NCI-H128 (cell line): ENCODE data around the gene CYP2W1.

Experiments used
- DNase-seq: peaks from one replicate; lab custom pipeline; 2025; ENCODE audit not compliant: unreplicated experiment; lab: John Stamatoyannopoulos, UW

CYP2W1 gene

DNA sequence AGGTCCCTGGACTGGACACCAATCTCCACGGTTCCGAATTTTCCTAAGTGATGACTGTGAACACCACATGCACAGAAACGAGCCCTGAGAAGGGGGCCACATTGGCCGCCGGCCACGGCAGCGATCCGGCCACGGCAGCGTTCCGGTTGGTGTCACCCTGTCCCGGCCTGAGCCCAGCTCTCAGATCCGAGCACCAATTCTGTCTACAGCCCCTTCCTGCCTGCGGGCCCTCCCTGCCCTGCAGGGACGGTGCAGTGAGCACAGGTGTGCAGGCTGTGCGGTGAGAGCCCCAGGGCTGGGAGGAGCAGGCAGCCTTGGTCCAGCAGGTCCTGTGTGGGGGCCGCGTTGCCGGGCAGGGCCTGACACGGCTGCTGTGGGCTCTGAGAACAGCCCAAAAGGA is 31.7 kb downstream of the CYP2W1 start:
- DNase-seq: no peak

DNA sequence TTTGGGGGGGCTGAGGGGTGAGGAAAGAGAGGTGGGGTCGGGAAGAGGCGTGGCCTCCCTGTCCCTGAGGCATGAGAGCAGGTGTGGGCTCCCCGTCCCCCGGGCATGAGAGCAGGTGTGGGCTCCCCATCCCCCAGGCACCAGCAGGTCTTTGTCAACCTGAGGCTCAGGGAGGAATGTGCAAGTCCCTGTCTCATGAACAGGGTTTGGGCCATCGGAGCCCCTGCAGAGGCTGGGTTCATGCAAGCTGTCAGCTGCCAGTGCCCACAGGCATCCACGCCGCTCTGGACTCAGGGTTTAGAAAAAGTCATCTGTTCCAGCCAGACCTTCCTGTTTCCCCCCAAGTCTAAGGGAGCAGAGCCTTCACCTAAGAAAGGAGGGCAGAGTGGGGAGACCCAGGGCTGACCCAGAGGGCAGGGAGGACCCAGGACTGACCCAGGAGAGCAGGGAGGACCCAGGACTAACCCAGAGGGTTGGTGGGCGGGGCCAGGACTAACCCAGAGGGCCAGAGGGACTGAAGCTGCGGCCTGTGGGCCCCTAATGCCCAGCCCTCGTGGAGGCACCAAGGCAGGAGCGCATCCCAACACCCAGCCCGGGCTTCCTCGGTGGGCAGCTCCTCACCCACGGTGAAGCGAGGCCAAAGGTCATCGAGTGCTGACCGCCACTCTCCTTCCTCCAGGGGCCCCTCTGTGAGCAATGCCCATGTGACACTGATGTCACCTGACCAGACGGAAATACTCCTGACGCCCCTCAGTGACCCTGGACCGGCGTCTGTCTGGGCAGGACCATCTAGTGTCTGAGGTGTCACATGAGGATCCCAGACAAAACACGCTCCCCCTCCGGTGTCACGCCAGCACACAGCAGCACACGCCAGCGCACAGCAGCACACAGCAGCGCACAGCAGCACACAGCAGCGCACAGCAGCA is 32.5 kb downstream of the CYP2W1 start:
- DNase-seq: no peak

DNA sequence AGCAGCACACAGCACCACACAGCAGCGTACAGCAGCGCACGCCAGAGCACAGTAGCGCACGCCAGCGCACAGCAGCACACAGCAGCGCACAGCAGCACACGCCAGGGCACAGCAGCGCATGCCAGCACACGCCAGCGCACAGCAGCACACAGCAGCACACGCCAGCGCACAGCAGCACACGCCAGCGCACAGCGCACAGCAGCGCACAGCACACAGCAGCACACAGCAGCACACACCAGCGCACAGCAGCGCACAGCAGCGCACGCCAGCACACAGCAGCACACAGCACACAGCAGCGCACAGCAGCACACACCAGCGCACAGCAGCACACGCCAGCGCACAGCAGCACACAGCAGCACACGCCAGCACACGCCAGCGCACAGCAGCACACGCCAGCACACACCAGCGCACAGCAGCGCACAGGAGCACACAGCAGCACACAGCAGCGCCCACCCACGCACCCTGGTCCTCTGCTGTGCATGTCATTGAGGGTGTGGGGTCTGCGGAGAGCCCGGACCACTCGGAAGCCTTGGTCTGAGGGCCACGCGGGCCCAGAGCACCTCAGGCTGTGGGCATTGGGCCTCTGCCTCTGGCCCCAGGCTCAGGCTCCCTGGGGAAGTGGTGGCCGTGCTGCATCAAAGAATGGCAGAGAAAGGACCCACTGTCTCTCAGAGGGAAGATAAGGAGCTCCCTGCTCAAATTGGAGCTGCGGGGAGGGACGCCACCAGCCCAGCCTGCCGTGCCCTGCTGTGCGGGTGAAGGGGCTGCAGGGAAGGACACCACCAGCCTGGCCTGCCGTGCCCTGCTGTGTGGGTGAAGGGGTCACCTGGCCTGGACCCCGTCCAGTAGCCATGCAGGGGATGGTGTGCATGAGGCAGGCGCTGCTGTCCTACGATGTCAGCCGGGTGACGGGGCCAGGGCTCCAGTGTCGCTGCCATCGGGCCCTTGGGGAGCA is 33.9 kb downstream of the CYP2W1 start:
- DNase-seq: no peak

DNA sequence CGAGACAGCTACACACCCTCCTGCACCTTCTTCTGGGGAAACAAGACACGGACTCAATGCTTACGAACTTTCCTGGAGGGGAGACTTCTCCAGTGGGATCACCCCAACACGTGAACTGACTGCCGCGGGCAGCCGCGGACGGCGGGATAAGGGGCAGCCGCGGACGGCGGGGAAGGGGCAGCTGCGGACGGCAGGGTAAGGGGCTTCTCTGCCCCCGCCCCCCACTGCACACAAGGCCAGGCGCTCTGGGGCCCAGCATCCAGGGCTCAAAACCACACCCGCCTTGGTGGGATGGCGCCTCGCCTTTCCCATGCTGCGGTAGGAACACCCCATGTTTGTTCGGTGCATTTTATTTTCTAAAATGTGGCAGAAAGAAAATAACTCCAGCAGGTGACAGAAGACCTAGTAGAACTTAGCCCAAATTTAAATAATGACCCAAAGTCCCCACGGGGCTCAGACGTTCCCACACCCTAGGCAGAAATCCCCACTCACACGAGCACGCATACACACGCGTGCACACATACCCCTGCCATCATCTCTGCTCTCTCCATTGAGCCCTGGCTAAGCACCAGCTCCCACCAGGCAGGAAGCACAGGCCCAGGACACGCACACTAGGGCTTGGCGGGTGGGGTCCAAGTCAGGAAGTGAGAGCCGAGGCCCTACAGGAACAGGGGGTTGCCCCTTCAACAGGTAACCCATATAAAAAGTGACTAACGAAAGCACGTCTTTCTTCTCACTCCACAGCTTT is 34.8 kb downstream of the CYP2W1 start:
- DNase-seq: no peak

DNA sequence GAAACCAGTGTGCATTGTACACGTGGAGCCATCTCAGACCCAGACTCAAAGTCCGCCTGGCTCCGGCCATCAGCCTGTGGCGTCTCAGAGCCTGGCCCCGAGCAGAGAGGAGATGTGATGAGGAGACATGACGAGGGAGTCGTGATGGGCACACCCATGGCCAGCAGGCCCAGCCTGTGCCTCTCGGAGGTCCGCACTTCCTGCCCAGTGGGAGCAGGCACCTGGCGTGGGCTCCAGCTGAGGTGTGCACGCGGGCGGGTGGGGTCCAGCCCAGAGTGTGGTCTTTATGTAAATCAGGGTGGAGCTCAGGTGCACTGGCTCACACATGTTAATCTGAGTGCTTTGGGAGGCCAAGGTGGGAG is 35.3 kb downstream of the CYP2W1 start:
- no peak for DNase-seq

DNA sequence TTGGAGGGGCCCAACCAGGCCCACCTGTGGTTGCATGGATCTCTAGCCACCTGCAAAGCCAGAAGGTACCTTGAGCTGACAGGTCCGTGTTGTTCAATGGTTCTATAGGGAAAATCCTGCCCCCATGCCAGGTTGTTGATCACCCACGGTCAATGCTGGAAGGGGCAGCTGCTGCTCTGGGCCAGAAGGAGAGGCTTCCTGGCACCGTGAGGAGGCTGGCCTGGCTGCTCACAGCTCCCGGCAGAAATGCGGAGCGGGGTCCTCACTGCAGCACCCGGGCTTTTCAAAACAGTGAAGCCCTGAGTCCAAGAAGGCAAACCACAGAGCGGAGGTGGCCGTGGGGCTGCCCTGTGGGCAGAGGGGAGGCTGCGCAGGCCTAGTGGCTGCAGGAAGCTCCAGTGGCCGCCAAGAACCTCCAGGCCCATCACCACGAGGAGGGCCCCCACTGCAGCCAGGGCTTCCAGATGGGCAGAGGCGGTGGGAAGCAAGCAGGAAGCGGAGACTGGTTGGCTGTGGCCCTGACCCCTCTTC is 36.3 kb downstream of the CYP2W1 start:
- DNase-seq: no peak

DNA sequence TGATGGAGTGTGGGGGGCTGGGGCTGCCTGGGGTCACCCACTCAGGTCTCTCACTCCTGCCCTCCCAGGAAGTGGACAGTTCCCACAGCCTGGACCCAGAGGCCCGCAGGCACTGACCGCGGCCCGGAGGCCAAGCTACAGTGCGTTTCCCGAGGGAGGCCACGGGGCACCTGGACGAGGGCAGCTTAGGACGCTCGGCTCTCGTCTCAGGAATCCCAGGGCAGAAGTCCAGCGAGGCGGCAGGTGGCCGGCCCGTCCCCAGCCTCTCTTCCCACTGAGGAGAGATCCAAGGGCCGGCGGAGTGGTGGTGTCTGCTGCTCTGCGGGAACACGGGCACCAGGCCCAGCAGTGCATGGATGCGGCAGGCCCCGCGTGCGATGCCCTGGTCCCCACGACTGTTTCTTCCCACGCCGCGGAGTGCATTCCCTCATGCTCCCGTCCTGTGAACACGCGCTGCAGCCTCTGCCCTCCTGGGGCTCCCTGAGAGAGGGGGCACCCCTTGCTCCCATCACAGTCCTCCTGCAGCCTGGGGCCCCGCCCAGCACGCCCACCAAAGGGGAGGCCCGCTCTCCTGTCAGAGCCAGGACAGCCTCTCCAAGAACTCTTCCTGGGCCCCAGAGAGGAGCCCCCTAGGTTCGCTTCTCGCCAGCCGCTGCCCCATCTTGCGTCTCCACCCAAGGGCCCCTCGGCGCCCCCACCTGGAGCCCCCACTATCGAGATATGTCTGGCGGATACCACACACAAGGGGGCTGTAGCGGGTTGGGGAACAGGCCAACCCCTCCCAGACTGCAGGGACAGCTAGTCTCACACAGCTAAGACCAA is 37.0 kb downstream of the CYP2W1 start:
- DNase-seq: no peak

DNA sequence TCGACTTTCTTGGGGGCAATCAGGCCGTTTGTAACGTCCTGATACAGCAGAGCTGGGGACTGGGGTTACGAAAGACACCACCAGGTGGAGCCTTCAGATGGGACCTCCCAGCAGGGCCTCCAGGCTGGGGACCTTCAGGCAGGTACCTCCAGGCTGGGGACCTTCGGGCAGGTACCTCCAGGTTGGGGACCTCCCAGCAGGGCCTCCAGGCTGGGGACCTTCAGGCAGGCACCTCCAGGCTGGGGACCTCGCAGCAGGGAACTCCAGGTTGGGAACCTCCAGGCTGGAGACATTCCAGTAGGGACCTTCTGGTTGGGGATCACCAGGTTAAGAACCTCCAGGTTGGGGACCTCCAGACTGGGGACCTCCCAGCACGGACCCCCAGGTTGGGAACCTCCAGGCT is 37.9 kb downstream of the CYP2W1 start:
- DNase-seq: no peak

DNA sequence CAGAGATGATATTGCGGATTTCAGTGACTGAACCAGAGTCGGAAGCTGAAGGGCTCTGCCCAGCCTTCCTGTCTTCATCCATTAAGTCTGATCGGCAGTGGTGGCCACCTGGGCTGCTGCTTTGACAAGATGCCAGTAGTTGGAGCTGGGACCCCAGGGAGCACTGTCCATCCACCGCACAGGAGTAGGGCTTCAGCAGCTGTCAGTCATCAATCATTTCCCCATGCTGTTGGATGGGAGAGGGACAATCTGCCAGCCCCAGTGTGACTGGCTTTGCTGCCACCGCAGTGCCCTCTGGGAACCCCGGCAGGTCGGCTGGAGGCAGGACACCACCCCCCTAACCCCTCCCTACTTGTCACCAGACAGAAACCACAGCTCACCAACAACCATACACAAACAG is 38.4 kb downstream of the CYP2W1 start:
- no peak for DNase-seq

DNA sequence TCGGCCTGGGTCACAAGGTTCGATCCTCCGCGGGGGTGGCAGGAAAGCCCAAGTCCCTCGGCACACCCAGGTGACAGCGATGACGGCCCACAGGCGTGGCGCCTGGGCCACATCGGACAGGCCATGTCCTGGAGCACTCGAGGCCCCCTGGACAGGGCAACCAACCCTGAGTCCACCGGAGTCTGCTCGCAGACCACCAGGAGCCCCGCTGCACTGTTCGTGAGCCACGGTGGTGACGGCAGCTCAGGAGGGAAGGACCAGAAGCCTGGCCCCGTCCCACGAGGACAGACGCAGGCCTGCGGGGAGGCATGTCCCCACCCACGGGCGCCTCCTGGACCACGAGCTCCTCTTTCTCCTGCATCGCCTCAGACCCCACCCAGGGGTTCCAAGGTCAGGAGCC is 39.0 kb downstream of the CYP2W1 start:
- DNase-seq: no peak

DNA sequence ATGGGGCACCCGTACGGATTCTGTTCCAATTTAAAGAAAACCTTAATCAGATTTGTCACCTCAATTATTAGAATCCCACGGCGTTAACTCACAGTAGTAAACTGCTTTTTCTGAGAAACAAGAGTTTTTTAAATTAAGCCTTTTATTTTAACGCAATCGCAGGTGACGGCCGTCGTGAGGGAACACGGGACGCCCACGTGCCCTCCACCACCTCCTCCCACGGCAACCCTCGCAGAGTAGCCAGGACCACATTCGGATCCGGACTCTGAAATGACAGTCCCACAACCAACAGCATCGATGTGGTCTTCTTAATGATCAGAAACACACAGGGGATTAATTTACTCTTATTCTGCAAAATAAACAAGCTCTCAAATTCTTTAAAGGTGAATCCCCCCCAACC is 39.4 kb downstream of the CYP2W1 start:
- no peak for DNase-seq

DNA sequence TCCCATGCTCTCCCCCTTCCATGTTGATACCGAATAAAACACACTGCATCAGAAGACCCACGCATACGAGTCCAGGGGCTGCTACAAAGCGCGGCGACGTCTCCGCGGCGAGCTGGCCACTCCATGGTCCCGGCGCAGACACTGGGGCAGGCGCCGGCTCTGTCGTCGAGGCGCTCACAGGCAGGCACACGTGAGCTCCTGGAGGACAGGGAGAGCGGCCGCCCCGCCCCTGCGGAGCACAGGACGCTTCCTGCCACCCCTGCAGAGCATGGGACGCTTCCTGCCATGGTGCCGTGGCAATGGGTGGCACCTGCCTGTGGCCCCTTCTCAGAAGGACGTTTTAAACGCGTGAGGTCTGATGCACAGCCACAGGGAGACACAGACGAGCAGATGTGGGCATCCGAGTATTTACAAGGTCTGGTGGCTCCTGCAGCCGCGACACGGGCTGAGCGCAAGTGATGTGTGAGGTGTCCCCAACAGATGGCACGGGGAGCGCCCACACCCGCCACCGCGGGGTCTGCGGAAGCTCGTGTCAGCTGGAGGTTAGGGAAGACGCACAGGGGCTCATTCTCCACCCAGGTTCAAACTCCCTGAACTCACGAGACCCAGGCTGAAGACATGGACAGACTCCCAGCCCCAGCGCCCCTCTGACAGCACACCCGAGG is 40.0 kb downstream of the CYP2W1 start:
- no peak for DNase-seq

DNA sequence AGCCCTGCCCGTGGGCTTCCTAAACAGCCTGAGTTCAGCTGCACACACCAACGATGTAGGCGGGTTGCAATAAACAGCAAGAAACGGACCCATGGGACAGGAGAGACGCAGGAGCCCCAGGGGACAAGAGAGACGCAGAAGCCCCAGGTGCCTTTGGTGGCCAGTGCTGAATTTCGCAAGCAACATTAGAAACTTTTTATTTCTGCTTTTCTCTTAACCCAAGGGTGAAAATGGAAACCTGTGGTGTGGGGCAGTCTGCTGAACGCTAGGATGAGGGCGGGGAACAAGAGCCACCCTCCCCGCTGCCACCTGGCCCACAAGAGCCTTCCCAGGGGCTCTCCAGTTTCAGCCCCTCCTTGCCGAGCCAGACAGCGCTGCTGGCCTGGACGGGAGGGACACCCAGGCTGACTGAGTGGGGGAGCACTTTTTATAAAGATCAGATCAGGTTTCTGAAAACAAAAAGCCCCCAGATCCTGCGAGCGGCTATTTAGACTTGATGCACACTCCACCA is 41.4 kb downstream of the CYP2W1 start:
- DNase-seq: peak; percentile 84

DNA sequence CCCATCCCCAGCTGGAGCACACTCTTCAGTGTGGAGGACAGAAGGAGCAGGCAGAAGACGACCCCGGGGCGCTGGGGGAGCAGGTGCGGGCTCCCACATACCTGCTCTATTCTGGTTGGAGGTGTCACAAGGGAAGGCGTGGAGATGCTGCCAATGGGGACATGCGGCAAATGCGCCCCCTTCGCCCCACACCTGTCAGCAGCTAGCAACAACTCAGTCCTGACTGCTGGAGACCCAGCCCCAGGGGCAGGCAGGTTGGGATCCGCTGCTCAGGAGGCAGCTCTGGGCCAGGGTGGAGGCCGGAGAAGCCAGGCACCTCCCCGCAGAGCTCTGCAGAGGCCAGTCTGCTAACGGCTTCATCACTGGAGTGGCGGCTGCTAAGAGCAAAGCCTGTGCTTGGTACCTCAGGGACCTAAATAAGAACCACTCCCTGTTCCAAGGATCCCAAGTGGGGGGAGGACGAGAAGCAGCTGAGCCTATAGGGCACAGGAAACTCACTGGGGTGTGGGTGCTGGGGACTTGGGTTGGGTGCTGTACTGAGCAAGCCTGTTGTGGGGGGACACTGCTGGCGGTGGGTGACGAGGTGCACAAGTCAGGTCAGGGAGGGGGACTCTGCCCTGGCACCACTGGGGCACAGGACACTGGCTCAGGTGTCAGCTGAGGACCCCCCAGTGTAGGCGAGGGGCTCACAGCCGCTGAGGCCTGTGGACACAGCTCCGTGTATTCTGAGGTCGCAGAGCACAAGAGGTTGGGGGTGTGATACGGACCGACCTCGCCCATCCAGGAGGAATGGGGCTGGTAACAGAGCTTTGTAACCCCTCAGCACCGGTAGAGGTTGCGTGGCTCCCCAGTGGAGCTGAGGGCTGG is 42.1 kb downstream of the CYP2W1 start:
- DNase-seq: peak; percentile 84

DNA sequence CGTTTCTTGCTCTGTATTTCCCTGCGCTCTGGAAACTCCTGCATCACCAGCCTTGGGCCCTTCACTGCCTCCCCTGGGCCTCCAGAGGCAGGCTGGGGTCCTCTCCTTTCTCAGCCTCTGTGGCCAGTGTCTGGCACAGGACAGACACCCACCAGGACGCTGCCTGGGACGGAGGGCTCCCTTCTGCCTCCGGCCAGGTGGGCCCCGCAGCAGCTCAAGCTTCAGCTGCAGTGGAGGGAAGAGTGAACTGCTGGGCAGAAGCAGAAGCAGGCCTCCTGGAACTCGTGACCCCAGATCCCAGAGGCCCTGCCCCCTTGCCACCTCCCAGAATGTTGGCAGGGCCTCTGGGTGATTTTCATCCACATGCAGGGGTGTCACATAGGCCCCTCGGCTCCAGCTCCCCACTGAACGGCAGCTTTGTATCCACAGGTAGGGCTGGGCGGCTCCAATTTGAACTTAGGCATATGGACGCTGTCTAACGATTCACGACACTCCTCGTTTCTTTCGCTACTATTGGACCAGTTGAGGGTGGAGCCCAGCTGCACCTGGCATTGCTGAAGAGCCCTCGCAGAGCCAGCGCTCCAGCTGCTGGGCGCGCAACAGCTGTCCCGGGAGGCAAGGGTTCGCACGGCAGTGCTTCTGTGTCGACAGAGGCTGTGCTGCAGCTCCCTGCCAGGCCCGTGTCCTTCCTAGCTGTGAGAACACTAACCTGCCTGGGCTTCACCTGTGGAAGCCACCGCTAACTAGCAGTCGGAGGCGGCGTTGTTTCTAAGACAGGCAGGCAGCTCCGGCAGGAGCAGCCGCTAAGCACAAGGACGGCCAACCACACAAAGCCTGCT is 43.0 kb downstream of the CYP2W1 start:
- DNase-seq: peak; percentile 56

DNA sequence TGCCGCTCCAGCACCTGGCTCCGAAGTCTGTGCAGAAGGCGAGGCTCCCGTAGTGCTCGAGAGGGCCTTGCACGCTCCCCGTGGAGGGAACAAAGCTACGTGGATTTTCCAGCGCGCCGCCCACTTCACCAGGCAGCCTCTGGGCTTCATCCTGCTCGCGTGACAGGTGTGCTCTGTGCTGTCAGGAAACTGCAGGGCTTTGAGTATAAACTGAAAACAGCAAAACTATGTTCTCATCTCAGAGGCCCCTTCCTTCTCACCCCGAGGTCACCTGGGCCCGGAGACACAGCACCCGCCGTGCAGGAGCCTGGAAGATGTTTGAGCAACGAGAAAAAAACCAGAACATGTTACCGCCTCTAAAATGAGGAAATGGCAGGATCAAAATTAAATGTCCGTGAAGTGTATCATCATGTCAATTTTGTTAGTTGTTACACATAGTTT is 43.8 kb downstream of the CYP2W1 start:
- no peak for DNase-seq

DNA sequence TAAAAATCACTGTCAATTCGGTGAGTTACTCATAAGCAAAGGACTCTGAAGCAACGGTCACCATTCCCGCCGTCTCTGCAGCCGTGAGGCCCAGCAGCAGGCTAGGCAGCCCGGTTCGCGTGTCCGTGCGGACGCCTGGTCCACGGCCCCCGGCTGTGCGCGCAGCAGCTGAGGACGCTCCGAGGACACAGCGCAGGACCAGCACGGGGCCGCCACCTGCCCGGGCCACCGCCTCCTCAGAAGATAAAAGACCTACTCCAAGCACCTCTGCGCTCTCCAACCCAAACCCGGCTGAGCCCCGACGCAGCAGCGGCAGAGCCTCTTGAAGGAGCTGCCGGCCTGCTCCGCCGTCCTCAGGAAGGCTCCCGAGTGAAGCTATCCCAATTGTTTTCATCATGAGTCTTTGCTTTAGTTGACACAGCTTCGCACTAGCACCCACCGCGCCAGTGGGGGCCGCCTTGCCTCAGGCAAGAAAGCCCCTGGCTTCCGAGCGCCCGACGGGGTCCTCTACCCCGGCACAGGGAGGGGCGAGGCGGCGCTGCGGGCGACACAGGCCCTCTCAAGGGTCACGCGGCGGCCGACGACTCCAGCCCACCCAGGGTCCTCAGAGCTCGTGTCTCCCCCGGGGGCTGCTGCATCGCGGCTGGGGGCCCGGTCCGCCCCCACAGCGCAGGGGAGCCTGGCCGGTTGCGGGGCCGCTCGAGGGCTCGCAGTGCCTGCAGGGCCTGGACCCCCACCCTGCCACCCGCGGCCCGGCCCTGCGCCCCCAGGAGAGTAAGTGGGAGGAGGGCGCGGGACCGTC is 44.5 kb downstream of the CYP2W1 start:
- DNase-seq: no peak
